T-helper 2 cell treated with Interferon-gamma antibody and Interleukin-4, amounts not matched to agents 5 μg/mL and 100 μg/mL, for 36 hours (primary cell): ENCODE data around the gene FAHD2A.

Experiments
- DNase-seq: peaks from one replicate; pipeline ENCODE4 v3.0.0; 2021; ENCODE audit warnings: low spot score
- H3K27ac Mint-ChIP-seq: one replicate; pipeline ENCODE4 v1.8.0; 2021; ENCODE audit warnings: mild to moderate bottlenecking, mixed read lengths
- H3K27me3 Mint-ChIP-seq: one replicate; pipeline ENCODE4 v1.8.0; 2021; ENCODE audit warnings: low read depth, mixed read lengths
- H3K36me3 Mint-ChIP-seq: one replicate; pipeline ENCODE4 v1.8.0; 2021; ENCODE audit warnings: low read depth, mixed read lengths
- H3K4me1 Mint-ChIP-seq: one replicate; pipeline ENCODE4 v1.8.0; 2021; ENCODE audit warnings: low read depth, mixed read lengths
- H3K4me3 Mint-ChIP-seq: one replicate; pipeline ENCODE4 v1.8.0; 2022; ENCODE audit warnings: mild to moderate bottlenecking, moderate library complexity, mixed read lengths
- H3K9me3 Mint-ChIP-seq: one replicate; pipeline ENCODE4 v1.8.0; 2021; ENCODE audit warnings: mixed read lengths

The FAHD2A gene

GRCh38 chr2:95381212-95382191 is 21.0 kb upstream of the FAHD2A start:
- no peak for DNase-seq
- Mint-ChIP-seq H3K27me3 (no peaks in the 10 kb centered on the region), H3K4me3 (no peak overlapping the region), H3K9me3 (no peaks in the 10 kb centered on the region), H3K4me1 (no peaks in the 10 kb centered on the region), H3K27ac (no peak overlapping the region), H3K36me3 (no peaks in the 10 kb centered on the region)

- H3K4me3 Mint-ChIP-seq: no peak overlapping the region
- no peak for DNase-seq
- no peak overlapping the region for H3K27ac Mint-ChIP-seq
- no peaks in the 10 kb centered on the region for H3K9me3 Mint-ChIP-seq
- no peaks in the 10 kb centered on the region for H3K36me3 Mint-ChIP-seq
- H3K4me1 Mint-ChIP-seq: no peaks in the 10 kb centered on the region
- no peaks in the 10 kb centered on the region for H3K27me3 Mint-ChIP-seq
Observed at GRCh38 chr2:95382192-95382591, 20.3 kb upstream of the FAHD2A start.

- no peak overlapping the region for H3K27ac Mint-ChIP-seq
- H3K36me3 Mint-ChIP-seq: no peaks in the 10 kb centered on the region
- H3K9me3 Mint-ChIP-seq: no peaks in the 10 kb centered on the region
- no peaks in the 10 kb centered on the region for H3K27me3 Mint-ChIP-seq
- DNase-seq: no peak
- H3K4me1 Mint-ChIP-seq: no peaks in the 10 kb centered on the region
- H3K4me3 Mint-ChIP-seq: no peak overlapping the region
Observed at GRCh38 chr2:95382686-95383634, 19.5 kb upstream of the FAHD2A start.

GRCh38 chr2:95383635-95384027 is 18.9 kb upstream of the FAHD2A start:
- H3K4me1 Mint-ChIP-seq: no peaks in the 10 kb centered on the region
- no peaks in the 10 kb centered on the region for H3K36me3 Mint-ChIP-seq
- H3K27me3 Mint-ChIP-seq: no peaks in the 10 kb centered on the region
- H3K9me3 Mint-ChIP-seq: no peaks in the 10 kb centered on the region
- no peak for DNase-seq
- H3K27ac Mint-ChIP-seq: no peak overlapping the region
- no peak overlapping the region for H3K4me3 Mint-ChIP-seq

- no peaks in the 10 kb centered on the region for H3K36me3 Mint-ChIP-seq
- DNase-seq: no peak
- no peak overlapping the region for H3K4me3 Mint-ChIP-seq
- no peaks in the 10 kb centered on the region for H3K27me3 Mint-ChIP-seq
- no peak overlapping the region for H3K27ac Mint-ChIP-seq
- no peaks in the 10 kb centered on the region for H3K4me1 Mint-ChIP-seq
- no peaks in the 10 kb centered on the region for H3K9me3 Mint-ChIP-seq
Observed at GRCh38 chr2:95384854-95385569, 17.5 kb upstream of the FAHD2A start.

- H3K4me1 Mint-ChIP-seq: no peaks in the 10 kb centered on the region
- DNase-seq: no peak
- H3K27me3 Mint-ChIP-seq: no peaks in the 10 kb centered on the region
- H3K27ac Mint-ChIP-seq: no peak overlapping the region
- no peak overlapping the region for H3K4me3 Mint-ChIP-seq
- no peaks in the 10 kb centered on the region for H3K36me3 Mint-ChIP-seq
- no peaks in the 10 kb centered on the region for H3K9me3 Mint-ChIP-seq
Observed at GRCh38 chr2:95385570-95385984, 16.9 kb upstream of the FAHD2A start.

- H3K27me3 Mint-ChIP-seq: no peaks in the 10 kb centered on the region
- DNase-seq: no peak
- H3K36me3 Mint-ChIP-seq: no peaks in the 10 kb centered on the region
- no peaks in the 10 kb centered on the region for H3K9me3 Mint-ChIP-seq
- no peaks in the 10 kb centered on the region for H3K4me1 Mint-ChIP-seq
- no peak overlapping the region for H3K27ac Mint-ChIP-seq
- H3K4me3 Mint-ChIP-seq: no peak overlapping the region
Observed at GRCh38 chr2:95386031-95386430, 16.5 kb upstream of the FAHD2A start.

- H3K9me3 Mint-ChIP-seq: no peaks in the 10 kb centered on the region
- no peaks in the 10 kb centered on the region for H3K36me3 Mint-ChIP-seq
- no peaks in the 10 kb centered on the region for H3K27me3 Mint-ChIP-seq
- H3K27ac Mint-ChIP-seq: no peak overlapping the region
- no peaks in the 10 kb centered on the region for H3K4me1 Mint-ChIP-seq
- DNase-seq: no peak
- H3K4me3 Mint-ChIP-seq: no peak overlapping the region
Observed at GRCh38 chr2:95387358-95387757, 15.2 kb upstream of the FAHD2A start.

GRCh38 chr2:95388091-95388692 is 14.3 kb upstream of the FAHD2A start:
- no peak for DNase-seq
- Mint-ChIP-seq H3K36me3 (no peaks in the 10 kb centered on the region), H3K4me3 (no peak overlapping the region), H3K4me1 (no peaks in the 10 kb centered on the region), H3K27me3 (no peaks in the 10 kb centered on the region), H3K27ac (no peak overlapping the region), H3K9me3 (no peaks in the 10 kb centered on the region)

- Mint-ChIP-seq H3K27ac (no peak overlapping the region), H3K9me3 (no peaks in the 10 kb centered on the region), H3K36me3 (no peaks in the 10 kb centered on the region), H3K27me3 (no peaks in the 10 kb centered on the region), H3K4me1 (no peaks in the 10 kb centered on the region), H3K4me3 (no peak overlapping the region)
- no peak for DNase-seq
Observed at GRCh38 chr2:95388856-95389244, 13.7 kb upstream of the FAHD2A start.

- Mint-ChIP-seq H3K4me1 (no peaks in the 10 kb centered on the region), H3K9me3 (no peaks in the 10 kb centered on the region), H3K4me3 (no peak overlapping the region), H3K36me3 (no peaks in the 10 kb centered on the region), H3K27me3 (no peaks in the 10 kb centered on the region), H3K27ac (no peak overlapping the region)
- peak; percentile 47 for DNase-seq
Observed at GRCh38 chr2:95389245-95390119, 13.0 kb upstream of the FAHD2A start.

- Mint-ChIP-seq H3K4me3 (no peak overlapping the region), H3K4me1 (no peaks in the 10 kb centered on the region), H3K9me3 (no peaks in the 10 kb centered on the region), H3K36me3 (no peaks in the 10 kb centered on the region), H3K27ac (no peak overlapping the region), H3K27me3 (no peaks in the 10 kb centered on the region)
- no peak for DNase-seq
Observed at GRCh38 chr2:95390272-95390880, 12.1 kb upstream of the FAHD2A start.
